Measurements from ENCODE around the gene LAMA2.

Gene LAMA2

GRCh38 chr6:129033180-129033579 lies 150.2 kb downstream of the LAMA2 start:
- H3K9me2 ChIP-seq (replicated peaks; ENCODE audit: insufficient read depth, low read length), result no peaks in the 10 kb centered on the region
- H3K4me3 ChIP-seq (ENCODE audit: low read length), result no peak overlapping the region
- no peak overlapping the region for H3K9ac ChIP-seq (ENCODE audit: low read length)
- DNase-seq, result no peak
- no peaks in the 10 kb centered on the region for H3K36me3 ChIP-seq (replicated peaks; ENCODE audit: insufficient read depth, low read length)
- no peak overlapping the region for H3K4me2 ChIP-seq (ENCODE audit: low read depth, low read length)
- no peaks in the 10 kb centered on the region for H3K9me3 ChIP-seq (replicated peaks; ENCODE audit: insufficient read depth, low read length)
- no peaks in the 10 kb centered on the region for H4K20me1 ChIP-seq (ENCODE audit: insufficient read depth, low read length)
- H3F3A ChIP-seq (ENCODE audit: insufficient read depth, low read length), result no peaks in the 10 kb centered on the region
- no peak overlapping the region for H2AFZ ChIP-seq (ENCODE audit: low read length)
- no peak for TF ChIP-seq EZH2phosphoT487 (IDR thresholded peaks at IDR 0.05; ENCODE audit: low read length)
- no peak for TF ChIP-seq CTCF (IDR thresholded peaks at IDR 0.05; ENCODE audit: low read length)
- no peaks in the 10 kb centered on the region for H3K27me3 ChIP-seq (replicated peaks; ENCODE audit: insufficient read depth, low read length)
- no peak overlapping the region for H3K27ac ChIP-seq (ENCODE audit: low read length)
- H3K4me1 ChIP-seq (ENCODE audit: low read length), result no peaks in the 10 kb centered on the region
- no peaks in the 10 kb centered on the region for H3K79me2 ChIP-seq (ENCODE audit: low read length)

GRCh38 chr6:129033581-129033980 lies 150.6 kb downstream of the LAMA2 start:
- DNase-seq, result no peak
- Histone ChIP-seq H3K27ac (ENCODE audit: low read length) (no peak overlapping the region), H3K79me2 (ENCODE audit: low read length) (no peaks in the 10 kb centered on the region), H3K9ac (ENCODE audit: low read length) (no peak overlapping the region), H3K9me2 (replicated peaks; ENCODE audit: insufficient read depth, low read length) (no peaks in the 10 kb centered on the region), H2AFZ (ENCODE audit: low read length) (no peak overlapping the region), H3F3A (ENCODE audit: insufficient read depth, low read length) (no peaks in the 10 kb centered on the region), H3K4me3 (ENCODE audit: low read length) (no peak overlapping the region), H3K9me3 (replicated peaks; ENCODE audit: insufficient read depth, low read length) (no peaks in the 10 kb centered on the region), H3K27me3 (replicated peaks; ENCODE audit: insufficient read depth, low read length) (no peaks in the 10 kb centered on the region), H3K4me1 (ENCODE audit: low read length) (no peaks in the 10 kb centered on the region), H3K36me3 (replicated peaks; ENCODE audit: insufficient read depth, low read length) (no peaks in the 10 kb centered on the region), H4K20me1 (ENCODE audit: insufficient read depth, low read length) (no peaks in the 10 kb centered on the region), H3K4me2 (ENCODE audit: low read depth, low read length) (no peak overlapping the region)
- TF ChIP-seq EZH2phosphoT487 (IDR thresholded peaks at IDR 0.05; ENCODE audit: low read length) (no peak), EZH2 (optimal IDR thresholded peaks at IDR 0.05; ENCODE audit: low read depth, low read length) (no peak)

GRCh38 chr6:129041563-129041962 lies 158.6 kb downstream of the LAMA2 start:
- no peaks in the 10 kb centered on the region for H3K36me3 ChIP-seq (replicated peaks; ENCODE audit: insufficient read depth, low read length)
- DNase-seq, result no peak
- TF ChIP-seq EZH2 (optimal IDR thresholded peaks at IDR 0.05; ENCODE audit: low read depth, low read length) (no peak), CTCF (IDR thresholded peaks at IDR 0.05; ENCODE audit: low read length) (no peak), EZH2phosphoT487 (IDR thresholded peaks at IDR 0.05; ENCODE audit: low read length) (no peak)

GRCh38 chr6:129046526-129046925 lies 163.6 kb downstream of the LAMA2 start:
- DNase-seq, result no peak
- no peak for TF ChIP-seq CTCF (IDR thresholded peaks at IDR 0.05; ENCODE audit: low read length)
- no peak for TF ChIP-seq EZH2 (optimal IDR thresholded peaks at IDR 0.05; ENCODE audit: low read depth, low read length)
- TF ChIP-seq EZH2phosphoT487 (IDR thresholded peaks at IDR 0.05; ENCODE audit: low read length), result no peak

More at GRCh38 chr6:129041563-129041962, 158.6 kb downstream of the LAMA2 start:
- Histone ChIP-seq H3K9me3 (replicated peaks; ENCODE audit: insufficient read depth, low read length) (no peaks in the 10 kb centered on the region), H3F3A (ENCODE audit: insufficient read depth, low read length) (no peaks in the 10 kb centered on the region), H3K9me2 (replicated peaks; ENCODE audit: insufficient read depth, low read length) (no peaks in the 10 kb centered on the region), H4K20me1 (ENCODE audit: insufficient read depth, low read length) (no peaks in the 10 kb centered on the region), H2AFZ (ENCODE audit: low read length) (no peak overlapping the region), H3K27me3 (replicated peaks; ENCODE audit: insufficient read depth, low read length) (no peaks in the 10 kb centered on the region), H3K79me2 (ENCODE audit: low read length) (no peaks in the 10 kb centered on the region), H3K4me2 (ENCODE audit: low read depth, low read length) (no peak overlapping the region), H3K4me3 (ENCODE audit: low read length) (no peak overlapping the region), H3K9ac (ENCODE audit: low read length) (no peak overlapping the region), H3K4me1 (ENCODE audit: low read length) (no peaks in the 10 kb centered on the region), H3K27ac (ENCODE audit: low read length) (no peak overlapping the region)

More at GRCh38 chr6:129046526-129046925, 163.6 kb downstream of the LAMA2 start:
- Histone ChIP-seq H3F3A (ENCODE audit: insufficient read depth, low read length) (no peaks in the 10 kb centered on the region), H3K4me2 (ENCODE audit: low read depth, low read length) (no peak overlapping the region), H3K36me3 (replicated peaks; ENCODE audit: insufficient read depth, low read length) (no peaks in the 10 kb centered on the region), H2AFZ (ENCODE audit: low read length) (no peak overlapping the region), H3K27ac (ENCODE audit: low read length) (no peak overlapping the region), H3K27me3 (replicated peaks; ENCODE audit: insufficient read depth, low read length) (no peaks in the 10 kb centered on the region), H4K20me1 (ENCODE audit: insufficient read depth, low read length) (no peaks in the 10 kb centered on the region), H3K4me1 (ENCODE audit: low read length) (no peaks in the 10 kb centered on the region), H3K9ac (ENCODE audit: low read length) (no peak overlapping the region), H3K79me2 (ENCODE audit: low read length) (no peaks in the 10 kb centered on the region), H3K9me2 (replicated peaks; ENCODE audit: insufficient read depth, low read length) (no peaks in the 10 kb centered on the region), H3K9me3 (replicated peaks; ENCODE audit: insufficient read depth, low read length) (no peaks in the 10 kb centered on the region), H3K4me3 (ENCODE audit: low read length) (no peak overlapping the region)
